ENCODE data around the gene KRT37.
"Not testable (repeated sequence)": the region's sequence is repeated elsewhere in the genome, so short reads cannot be mapped to it uniquely, and the experiment has no call there.

Gene KRT37

DNA sequence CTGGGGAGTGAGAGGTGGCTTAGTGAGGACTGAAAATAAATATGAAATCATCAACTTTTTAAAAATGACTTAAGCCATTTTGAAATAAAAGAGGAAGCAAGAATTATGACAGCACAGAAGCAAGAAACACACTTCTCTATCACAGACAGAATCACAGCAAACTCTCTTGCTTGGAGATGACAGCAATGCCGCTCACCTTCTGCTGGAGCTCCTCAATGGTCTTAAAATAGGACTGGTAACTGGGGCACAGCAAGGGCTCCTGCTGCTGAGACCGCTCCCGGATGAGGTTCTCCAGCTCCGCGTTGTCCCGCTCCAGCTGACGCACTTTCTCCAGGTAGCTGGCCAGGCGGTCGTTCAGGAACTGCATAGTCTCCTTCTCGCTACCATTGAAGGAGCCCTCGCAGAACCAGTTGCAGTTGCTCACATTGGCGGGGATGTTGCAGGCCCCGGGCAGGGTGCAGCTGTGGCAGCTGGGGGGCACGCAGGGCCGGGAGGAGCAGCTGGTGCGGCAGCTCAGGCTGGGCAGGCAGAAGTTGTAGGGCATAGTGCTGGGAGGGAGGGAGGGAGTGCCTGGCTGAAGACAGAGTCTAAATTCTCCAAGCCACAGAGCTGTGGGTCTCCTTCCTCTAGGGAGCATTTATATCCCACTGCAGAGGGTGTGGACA is 27.3 kb downstream of the KRT37 start, which contains the start of gene KRT31:
KRT31 (minus strand) TSS at position 613 of the 665 bp plus-strand sequence; CDS start at position 544, 69 bp downstream.
- no peak within 1 kb of the TSS for H3K4me3 ChIP-seq (ENCODE audit: low read depth, low read length)
- TF ChIP-seq, protein P1, sequence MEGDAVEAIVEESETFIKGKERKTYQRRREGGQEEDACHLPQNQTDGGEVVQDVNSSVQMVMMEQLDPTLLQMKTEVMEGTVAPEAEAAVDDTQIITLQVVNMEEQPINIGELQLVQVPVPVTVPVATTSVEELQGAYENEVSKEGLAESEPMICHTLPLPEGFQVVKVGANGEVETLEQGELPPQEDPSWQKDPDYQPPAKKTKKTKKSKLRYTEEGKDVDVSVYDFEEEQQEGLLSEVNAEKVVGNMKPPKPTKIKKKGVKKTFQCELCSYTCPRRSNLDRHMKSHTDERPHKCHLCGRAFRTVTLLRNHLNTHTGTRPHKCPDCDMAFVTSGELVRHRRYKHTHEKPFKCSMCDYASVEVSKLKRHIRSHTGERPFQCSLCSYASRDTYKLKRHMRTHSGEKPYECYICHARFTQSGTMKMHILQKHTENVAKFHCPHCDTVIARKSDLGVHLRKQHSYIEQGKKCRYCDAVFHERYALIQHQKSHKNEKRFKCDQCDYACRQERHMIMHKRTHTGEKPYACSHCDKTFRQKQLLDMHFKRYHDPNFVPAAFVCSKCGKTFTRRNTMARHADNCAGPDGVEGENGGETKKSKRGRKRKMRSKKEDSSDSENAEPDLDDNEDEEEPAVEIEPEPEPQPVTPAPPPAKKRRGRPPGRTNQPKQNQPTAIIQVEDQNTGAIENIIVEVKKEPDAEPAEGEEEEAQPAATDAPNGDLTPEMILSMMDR (IDR thresholded peaks at IDR 0.05; ENCODE audit: borderline replicate concordance, insufficient read depth, low read depth, low read length): no peak

DNA sequence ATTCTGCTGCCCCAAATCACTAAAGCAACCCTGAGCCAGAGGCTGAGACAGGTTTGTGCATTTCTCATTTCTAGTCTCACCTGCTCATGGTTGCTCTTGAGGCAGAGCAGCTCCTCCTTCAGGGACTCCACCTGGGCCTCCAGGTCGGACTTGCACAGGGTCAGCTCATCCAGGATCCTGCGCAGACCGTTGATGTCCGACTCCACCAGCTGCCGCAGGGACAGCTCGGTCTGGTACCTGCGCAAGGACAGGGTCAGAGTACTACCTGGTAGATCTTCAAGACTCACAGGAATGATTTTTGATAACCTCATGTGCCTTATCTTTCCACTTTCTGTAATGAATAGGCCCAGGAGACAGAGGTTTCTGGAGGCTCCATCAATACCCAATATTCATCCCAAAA is 28.0 kb downstream of the KRT37 start:
- TF ChIP-seq, protein P1 (IDR thresholded peaks at IDR 0.05; ENCODE audit: borderline replicate concordance, insufficient read depth, low read depth, low read length): no peak
- H3K4me3 ChIP-seq (ENCODE audit: low read depth, low read length): no peak overlapping the region

DNA sequence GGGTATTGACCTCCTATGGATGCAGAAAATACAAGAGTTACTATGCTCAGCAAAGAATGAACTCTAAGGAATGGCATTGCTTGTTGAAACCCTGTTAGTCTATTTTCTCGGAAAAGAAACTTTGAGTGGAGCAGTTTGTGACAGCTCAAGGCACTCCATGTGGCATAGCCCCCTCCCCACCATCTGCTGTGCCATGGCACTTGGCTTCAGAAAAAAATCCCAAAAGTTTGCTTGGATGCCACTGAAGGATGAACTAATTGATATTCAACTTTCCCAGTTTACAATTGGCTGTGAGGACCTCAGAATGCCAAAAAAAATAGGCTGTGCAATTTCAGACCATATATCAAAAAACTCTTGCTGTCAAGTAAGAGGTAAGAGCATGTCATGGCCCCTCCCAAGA is 28.8 kb downstream of the KRT37 start:
- no peak overlapping the region for H3K4me3 ChIP-seq (ENCODE audit: low read depth, low read length)
- TF ChIP-seq, protein P1 (IDR thresholded peaks at IDR 0.05; ENCODE audit: borderline replicate concordance, insufficient read depth, low read depth, low read length): no peak

DNA sequence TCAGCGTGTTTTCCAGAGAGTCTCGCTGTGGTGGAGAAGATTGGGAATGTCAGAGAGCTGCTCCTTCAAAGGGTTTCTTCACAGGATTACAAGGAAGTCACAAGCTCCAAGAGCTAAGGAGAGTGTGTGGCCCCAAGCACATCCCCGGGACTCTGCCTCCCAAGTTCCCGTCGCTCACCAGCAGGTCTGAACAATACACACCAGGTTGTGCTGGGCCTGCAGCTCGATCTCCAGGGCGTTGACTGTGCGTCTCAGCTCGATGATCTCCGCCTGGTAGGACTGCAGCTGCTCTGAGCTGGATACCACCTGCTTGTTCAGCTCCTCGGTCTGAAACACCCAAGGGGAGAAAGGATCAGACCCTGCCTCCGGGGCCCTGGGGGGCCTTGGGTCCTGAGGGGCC is 29.3 kb downstream of the KRT37 start:
- H3K4me3 ChIP-seq (ENCODE audit: low read depth, low read length): not testable (repeated sequence)

DNA sequence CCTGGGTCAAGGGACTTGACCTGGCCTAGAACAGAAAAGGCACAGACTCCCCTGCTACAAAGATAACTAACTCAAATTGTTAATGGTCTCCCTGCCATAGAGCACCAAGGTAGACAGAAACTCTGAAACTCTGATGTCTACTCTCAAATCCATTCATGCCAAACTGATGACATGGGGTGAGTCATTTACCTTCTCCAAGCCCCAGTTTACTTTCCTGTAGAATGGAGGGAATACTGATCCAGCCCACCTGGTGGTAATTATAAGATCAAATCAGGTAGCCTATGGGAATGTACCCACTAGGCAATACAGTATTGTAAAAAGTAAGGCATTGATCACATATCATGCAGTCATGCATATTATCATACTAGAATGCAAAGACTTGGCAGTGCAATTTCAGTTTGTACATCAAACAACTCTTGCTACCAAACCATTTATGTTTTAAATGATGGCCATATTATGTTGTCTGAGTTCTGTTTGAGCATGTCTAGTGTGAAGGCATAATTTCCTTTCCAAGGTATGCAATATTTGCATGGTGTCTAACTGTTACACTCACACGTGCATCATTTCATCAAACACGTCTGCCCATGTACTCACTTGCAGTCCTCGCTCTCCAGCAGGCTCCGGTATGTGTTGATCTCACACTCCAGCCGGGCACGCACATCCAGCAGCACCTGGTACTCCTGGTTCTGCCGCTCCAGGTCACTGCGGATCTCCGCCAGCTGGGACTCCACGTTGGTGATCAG is 30.0 kb downstream of the KRT37 start:
- TF ChIP-seq, protein P1 (IDR thresholded peaks at IDR 0.05; ENCODE audit: borderline replicate concordance, insufficient read depth, low read depth, low read length): no peak
- H3K4me3 ChIP-seq (ENCODE audit: low read depth, low read length): no peak overlapping the region

DNA sequence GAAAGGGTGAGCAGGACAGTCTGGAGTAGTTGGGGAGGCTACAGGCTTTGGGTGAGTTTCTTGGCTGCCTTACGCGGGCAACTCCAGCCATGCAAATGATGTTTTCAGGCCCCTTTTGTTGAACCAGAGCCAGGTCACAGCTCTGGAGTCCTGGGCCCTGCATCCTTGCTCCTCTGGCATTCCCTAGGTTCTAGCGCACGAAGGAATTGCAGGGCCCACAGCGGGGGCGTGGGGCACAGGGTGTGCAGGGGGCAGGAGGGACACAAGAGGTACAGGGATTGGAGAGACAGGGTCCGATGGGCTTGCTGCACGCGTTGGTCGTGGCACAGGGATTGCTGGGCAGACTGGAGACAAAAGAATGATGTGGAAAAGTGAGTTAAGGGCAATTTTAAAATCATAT is 30.6 kb downstream of the KRT37 start:
- TF ChIP-seq, protein P1 (IDR thresholded peaks at IDR 0.05; ENCODE audit: borderline replicate concordance, insufficient read depth, low read depth, low read length): no peak
- no peak overlapping the region for H3K4me3 ChIP-seq (ENCODE audit: low read depth, low read length)

DNA sequence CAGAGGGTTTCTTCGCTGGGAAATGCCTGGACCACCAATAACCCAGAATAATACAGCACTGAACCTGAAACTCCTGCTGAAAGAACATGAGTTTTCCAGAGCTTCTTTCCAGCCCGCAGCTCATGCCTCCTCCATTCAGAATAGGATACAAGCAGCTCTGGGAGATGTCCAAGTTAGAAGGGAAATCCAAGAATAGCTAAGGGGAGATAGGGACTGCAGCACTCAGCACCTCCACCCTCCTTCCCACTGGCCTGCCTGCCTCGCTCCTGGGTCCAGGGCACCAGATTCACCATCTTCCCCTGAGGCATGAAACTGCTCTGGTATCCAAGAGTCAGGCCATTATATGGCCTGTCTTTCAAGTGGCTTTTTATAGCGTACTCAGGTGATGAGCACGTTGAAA is 31.1 kb downstream of the KRT37 start:
- no peak overlapping the region for H3K4me3 ChIP-seq (ENCODE audit: low read depth, low read length)
- TF ChIP-seq, protein P1 (IDR thresholded peaks at IDR 0.05; ENCODE audit: borderline replicate concordance, insufficient read depth, low read depth, low read length): no peak

Measured in GM12875 (cell line).